Ishikawa (cell line): ENCODE results near the gene ATP1B3.

Experiments
- CEBPB ChIP-seq: IDR thresholded peaks from 2 replicates; pipeline ENCODE4 v1.6.1; 2012
- CREB1 ChIP-seq: IDR thresholded peaks from 2 replicates; pipeline ENCODE4 v1.6.1; 2012; ENCODE audit warnings: low read depth
- EGR1 ChIP-seq: IDR thresholded peaks from 2 replicates; pipeline ENCODE4 v1.6.1; 2012
- EP300 ChIP-seq: IDR thresholded peaks from 2 replicates; pipeline ENCODE4 v1.6.1; 2012; ENCODE audit warnings: borderline replicate concordance
- FOXM1 ChIP-seq: IDR thresholded peaks from 2 replicates; pipeline ENCODE4 v1.6.1; 2012; ENCODE audit warnings: low read depth, borderline replicate concordance
- NFIC ChIP-seq: IDR thresholded peaks from 2 replicates; pipeline ENCODE4 v1.6.1; 2012
- RAD21 ChIP-seq: IDR thresholded peaks from 2 replicates; pipeline ENCODE4 v1.6.1; 2012; ENCODE audit warnings: low read depth
- TAF1 ChIP-seq: IDR thresholded peaks from 2 replicates; pipeline ENCODE4 v1.6.1; 2012; ENCODE audit warnings: low read depth, mild to moderate bottlenecking
- TCF12 ChIP-seq: IDR thresholded peaks from 2 replicates; pipeline ENCODE4 v1.6.1; 2012; ENCODE audit warnings: low read depth
- TEAD4 ChIP-seq: IDR thresholded peaks from 2 replicates; pipeline ENCODE4 v1.6.1; 2012
- YY1 ChIP-seq: IDR thresholded peaks from 2 replicates; pipeline ENCODE4 v1.6.1; 2012; ENCODE audit warnings: low read depth
- ZBTB7A ChIP-seq: IDR thresholded peaks from 2 replicates; pipeline ENCODE4 v1.6.1; 2012; ENCODE audit warnings: low read depth
- TF ChIP-seq, protein P1 (sequence below): IDR thresholded peaks from 2 replicates; pipeline ENCODE4 v1.6.1; 2012
- TF ChIP-seq, protein P2 (sequence below): IDR thresholded peaks from 2 replicates; pipeline ENCODE4 v1.6.1; 2012
- TF ChIP-seq, protein P3 (sequence below): IDR thresholded peaks from 2 replicates; pipeline ENCODE4 v1.6.1; 2012; ENCODE audit warnings: low read depth, mild to moderate bottlenecking

Gene ATP1B3

DNA sequence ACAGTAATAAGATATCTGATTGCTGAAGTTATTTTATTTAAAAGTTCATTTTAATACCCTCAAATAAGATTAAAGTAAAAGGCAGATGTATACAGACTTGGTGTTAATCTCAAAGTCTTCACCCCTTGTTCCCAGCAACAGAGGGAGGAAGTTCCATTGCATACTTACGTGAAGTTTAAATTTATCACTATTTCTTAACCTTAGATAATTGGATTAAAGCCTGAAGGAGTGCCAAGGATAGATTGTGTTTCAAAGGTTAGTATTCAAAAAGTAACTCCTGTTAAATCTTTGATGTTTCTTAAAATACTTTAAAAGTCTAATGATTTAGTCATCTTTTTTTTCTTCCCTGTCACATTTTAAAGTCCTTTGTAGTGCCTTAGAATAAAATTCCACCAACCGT, 39.3 kb downstream of the ATP1B3 start:
- TF ChIP-seq TCF12 (no peak), YY1 (no peak), ZBTB7A (no peak), CEBPB (no peak), TAF1 (no peak), EP300 (no peak), EGR1 (no peak), RAD21 (no peak), CREB1 (no peak), NFIC (no peak), TEAD4 (no peak), FOXM1 (no peak)
- TF ChIP-seq, protein P1, sequence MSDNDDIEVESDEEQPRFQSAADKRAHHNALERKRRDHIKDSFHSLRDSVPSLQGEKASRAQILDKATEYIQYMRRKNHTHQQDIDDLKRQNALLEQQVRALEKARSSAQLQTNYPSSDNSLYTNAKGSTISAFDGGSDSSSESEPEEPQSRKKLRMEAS, result no peak
- TF ChIP-seq, protein P2, sequence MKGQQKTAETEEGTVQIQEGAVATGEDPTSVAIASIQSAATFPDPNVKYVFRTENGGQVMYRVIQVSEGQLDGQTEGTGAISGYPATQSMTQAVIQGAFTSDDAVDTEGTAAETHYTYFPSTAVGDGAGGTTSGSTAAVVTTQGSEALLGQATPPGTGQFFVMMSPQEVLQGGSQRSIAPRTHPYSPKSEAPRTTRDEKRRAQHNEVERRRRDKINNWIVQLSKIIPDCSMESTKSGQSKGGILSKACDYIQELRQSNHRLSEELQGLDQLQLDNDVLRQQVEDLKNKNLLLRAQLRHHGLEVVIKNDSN, result no peak
- TF ChIP-seq, protein P3, sequence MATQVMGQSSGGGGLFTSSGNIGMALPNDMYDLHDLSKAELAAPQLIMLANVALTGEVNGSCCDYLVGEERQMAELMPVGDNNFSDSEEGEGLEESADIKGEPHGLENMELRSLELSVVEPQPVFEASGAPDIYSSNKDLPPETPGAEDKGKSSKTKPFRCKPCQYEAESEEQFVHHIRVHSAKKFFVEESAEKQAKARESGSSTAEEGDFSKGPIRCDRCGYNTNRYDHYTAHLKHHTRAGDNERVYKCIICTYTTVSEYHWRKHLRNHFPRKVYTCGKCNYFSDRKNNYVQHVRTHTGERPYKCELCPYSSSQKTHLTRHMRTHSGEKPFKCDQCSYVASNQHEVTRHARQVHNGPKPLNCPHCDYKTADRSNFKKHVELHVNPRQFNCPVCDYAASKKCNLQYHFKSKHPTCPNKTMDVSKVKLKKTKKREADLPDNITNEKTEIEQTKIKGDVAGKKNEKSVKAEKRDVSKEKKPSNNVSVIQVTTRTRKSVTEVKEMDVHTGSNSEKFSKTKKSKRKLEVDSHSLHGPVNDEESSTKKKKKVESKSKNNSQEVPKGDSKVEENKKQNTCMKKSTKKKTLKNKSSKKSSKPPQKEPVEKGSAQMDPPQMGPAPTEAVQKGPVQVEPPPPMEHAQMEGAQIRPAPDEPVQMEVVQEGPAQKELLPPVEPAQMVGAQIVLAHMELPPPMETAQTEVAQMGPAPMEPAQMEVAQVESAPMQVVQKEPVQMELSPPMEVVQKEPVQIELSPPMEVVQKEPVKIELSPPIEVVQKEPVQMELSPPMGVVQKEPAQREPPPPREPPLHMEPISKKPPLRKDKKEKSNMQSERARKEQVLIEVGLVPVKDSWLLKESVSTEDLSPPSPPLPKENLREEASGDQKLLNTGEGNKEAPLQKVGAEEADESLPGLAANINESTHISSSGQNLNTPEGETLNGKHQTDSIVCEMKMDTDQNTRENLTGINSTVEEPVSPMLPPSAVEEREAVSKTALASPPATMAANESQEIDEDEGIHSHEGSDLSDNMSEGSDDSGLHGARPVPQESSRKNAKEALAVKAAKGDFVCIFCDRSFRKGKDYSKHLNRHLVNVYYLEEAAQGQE, result no peak

DNA sequence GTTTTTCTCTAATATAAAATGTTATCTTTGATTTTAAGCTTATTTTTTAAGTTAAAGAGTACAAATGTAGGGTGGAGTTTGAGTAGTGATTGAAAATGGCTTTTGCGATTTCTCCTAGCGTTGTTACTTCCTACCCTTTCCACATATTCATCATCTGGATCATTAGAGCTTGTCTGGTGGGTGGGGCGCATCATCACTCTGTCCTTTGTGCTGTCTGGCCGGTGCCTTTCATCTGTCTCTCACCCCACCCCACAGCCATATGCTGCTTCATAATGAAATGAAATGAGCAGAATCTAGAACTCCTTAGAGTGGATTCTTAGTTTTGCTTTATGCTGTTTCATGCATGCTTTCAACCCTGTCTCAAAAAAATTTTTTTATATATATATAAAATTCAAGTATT, 44.3 kb downstream of the ATP1B3 start:
- TF ChIP-seq TCF12, result no peak
- no peak for TF ChIP-seq NFIC
- TF ChIP-seq TAF1, result no peak

DNA sequence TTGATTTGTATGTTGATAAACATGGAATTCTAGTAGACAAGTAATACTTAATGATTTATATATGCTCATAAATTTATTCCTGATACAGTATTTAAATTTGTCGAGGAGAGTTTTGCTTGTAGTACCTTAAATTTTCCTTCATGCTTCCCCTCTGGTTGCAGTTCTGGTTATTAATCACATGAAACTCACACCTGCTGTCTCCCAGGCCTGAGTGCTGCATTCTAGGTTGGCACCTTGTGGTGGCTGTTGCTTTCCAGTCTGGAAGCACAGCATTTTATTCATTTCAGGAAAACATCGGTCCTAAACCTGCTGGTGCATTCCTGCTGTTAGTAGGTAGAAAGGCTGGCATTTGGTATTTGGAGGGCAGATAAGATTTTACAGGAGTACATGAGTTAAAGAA, 44.9 kb downstream of the ATP1B3 start:
- no peak for TF ChIP-seq TCF12
- TF ChIP-seq, protein P3, result no peak
- no peak for TF ChIP-seq RAD21
- TF ChIP-seq EGR1, result no peak
- TF ChIP-seq YY1, result no peak
- TF ChIP-seq, protein P2, result no peak
- no peak for TF ChIP-seq FOXM1
- TF ChIP-seq ZBTB7A, result no peak
- no peak for TF ChIP-seq CEBPB

DNA sequence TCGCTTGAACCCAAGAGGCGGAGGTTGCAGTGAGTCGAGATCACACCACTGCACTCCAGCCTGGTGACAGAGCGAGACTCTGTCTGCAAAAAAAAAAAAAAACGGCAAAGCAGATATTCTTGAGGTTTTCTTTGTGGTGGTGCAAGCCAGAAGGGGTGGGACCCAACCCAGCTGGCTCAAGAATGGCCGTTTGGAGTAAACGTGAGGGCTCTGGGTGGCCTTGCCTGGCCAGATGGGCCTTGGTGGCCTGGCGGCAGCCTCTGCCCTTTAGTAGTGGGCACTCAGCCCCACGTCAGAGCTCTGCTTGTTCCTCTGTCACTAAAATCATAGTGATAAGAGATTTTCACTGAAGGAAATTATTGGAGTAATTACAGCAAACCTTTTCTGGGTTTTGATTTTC, 50.5 kb downstream of the ATP1B3 start:
- TF ChIP-seq, protein P2, result no peak
- TF ChIP-seq EP300, result no peak
- TF ChIP-seq CEBPB, result no peak
- TF ChIP-seq TCF12, result no peak
- TF ChIP-seq TEAD4, result no peak
- TF ChIP-seq TAF1, result no peak
- TF ChIP-seq, protein P3, result no peak
- TF ChIP-seq EGR1, result no peak
- TF ChIP-seq, protein P1, result no peak
- TF ChIP-seq YY1, result no peak
- TF ChIP-seq NFIC, result no peak

DNA sequence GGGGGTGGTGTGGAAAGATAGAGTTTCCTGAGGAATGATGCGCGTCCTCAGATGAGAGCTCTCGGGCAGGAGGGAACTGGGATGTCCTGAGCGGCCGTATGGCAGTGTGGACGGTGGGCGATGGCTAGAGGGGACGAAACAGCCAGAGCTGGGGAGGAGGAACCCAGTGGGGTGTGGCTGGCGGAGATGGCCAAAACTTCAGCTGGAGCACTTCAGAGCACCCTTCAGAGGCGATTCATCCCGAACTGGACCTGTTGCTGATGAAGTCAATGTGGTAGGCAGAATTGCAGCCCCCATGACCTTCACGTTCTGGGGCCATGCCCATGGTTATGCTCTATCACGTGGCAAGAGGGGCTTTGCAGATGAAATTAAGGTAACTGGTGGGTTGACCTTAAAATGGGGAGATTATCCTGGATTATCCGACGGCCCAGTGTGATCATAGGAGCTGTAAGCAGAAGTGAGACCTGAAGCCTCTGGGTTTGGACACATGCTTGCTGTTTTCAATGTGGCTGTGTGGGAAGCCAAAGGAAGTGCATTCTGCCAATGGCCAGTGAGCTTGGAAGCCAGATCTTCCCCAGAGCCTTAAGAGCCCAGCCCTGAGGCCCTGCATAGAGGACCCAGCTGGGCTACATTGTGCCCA, 52.3 kb downstream of the ATP1B3 start:
- TF ChIP-seq, protein P3, result no peak
- TF ChIP-seq RAD21 (no peak), FOXM1 (no peak)
- TF ChIP-seq, protein P2, result no peak
